HG03095 (cell line): Measurements from ENCODE around the gene CHAT.

ENCODE experiments used
- ATAC-seq: cut with Tn5 transposase; IDR thresholded peaks from one replicate; pipeline ENCODE4 v1.9.1; 2021; ENCODE audit warnings: moderate library complexity; ENCODE audit not compliant: unreplicated experiment

Gene CHAT

DNA sequence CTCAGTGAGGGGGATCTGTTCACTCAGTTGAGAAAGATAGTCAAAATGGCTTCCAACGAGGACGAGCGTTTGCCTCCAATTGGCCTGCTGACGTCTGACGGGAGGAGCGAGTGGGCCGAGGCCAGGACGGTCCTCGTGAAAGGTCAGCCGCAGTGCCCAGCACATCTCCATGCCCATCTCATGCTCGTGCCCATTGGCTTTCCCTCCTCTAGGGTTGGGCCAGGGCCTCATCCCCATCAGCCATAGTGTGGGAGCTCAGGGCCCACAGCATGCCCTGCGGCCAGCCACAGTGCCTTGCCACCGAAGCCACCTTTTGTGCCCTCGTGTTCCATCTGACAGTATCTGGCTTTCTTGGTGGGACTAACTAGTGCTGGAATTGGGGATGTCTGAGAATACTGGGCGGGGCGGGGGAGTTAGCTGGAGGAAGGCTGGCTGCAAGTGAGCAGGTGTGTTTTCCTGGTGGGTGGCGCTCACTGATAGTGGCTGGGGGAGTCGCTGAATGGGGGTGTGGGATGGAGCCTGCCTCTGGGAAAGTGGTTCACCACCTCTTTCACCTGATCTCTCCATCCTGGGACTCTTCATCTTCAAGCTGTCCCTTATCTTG is 13.9 kb downstream of the CHAT start:
- ATAC-seq = no peak

- no peak for ATAC-seq
Measured at GRCh38 chr10:49628599-49628998, 14.8 kb downstream of the CHAT start.

DNA sequence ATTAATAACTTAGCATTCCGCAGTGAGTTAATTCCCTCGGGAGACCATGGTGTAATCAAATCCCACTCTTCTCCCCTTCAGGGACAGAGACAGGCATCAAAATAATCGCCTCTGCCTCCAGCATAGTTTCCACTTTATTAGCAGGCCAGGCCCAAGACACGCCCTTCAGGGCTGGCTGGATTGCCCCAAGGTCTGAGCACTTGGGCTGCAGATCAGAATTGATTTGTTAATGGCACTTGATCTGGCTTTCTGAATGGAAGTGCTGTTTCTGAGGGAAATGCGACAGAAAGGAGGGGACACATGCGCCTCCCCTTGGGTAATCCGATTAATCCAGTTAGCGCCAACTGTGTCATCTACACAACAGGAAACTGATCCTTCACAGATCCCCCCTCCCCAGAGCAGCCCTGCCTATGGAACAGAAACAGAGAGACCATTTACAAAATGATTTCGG is 15.6 kb downstream of the CHAT start:
- ATAC-seq = no peak

DNA sequence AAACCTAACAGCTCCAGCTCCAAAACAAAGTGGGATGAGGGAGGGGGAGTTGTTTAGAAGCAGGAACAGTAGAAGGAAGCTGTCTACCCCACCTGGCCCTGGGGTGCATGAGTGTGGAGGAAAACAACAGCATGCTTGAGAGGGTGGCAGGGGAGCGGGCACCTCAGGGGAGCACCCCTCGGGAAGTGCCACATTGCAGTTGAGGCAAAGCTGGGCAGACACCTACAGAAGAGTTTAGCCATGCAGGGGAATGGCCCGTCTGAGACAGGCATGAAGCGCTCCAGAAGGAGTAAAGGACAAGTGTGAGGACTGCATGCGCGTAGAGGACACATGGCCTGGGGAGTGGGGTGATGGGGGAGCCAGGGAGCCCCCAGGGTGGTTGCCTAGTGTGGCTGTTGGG is 18.1 kb downstream of the CHAT start:
- ATAC-seq = no peak

DNA sequence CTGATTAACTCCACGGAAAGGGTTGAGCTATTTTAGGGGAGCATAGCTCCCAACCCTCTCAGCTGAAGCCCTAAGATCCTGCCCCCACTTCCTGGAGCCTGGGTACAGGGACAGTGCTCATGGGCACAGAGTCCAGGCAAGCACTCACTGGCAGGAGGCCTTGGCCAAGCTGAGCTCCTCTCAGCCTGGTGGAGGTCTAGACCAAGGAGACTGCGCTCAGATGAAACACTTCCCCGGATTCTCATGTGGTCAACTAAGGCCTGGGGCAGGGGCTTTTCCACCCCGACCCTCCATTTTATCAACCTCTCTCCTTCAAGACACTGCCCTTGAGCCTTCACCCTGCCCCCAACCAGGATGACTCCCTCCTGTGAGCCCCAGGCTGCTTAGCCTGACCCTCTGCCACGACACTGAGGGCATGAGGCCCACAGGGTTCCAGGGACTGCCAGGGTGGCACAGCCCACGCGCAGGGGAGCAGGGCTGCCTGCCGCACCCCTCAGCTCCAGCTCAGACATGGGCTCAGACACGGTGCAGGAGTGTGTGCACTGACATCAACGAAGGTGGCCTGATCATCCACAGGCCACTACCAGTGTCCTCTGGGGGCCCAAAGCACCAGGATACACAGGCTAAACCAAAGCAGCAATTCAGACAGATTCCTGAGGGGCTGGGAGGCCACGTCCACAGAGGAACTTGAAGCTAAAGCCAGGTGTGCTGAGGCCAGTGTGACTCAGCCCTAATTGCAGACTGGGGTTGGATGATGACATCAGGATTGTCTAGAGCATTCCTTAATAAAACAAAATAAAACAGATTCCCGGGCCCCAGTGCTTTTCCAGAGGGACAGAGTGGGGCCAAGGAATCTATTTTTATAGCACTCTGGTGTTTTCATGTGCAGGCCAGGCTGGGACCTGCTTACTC is 18.8 kb downstream of the CHAT start:
- ATAC-seq = no peak

- no peak for ATAC-seq
Measured at GRCh38 chr10:49633327-49634068, 19.7 kb downstream of the CHAT start.

- ATAC-seq = no peak
Measured at GRCh38 chr10:49634069-49634660, 20.3 kb downstream of the CHAT start.

DNA sequence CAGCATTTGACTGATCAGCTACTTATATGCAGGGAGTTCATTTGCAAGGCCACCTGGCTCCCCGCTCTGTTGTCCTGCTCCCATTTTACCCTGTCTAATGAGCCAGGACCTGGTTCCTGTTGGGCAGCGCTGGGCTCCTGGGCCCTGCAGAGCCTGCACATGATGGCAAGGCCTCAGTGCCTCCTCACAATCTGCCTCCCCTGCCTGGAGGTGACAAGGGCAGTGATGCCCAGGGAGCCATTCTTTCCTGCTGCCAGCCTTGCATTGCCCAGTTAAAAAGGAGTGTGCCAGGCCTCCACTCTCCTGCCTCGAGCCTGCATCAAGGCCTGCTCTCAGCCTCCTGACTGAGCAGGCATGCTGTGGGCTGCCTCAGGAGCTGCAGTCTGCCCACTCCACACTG is 28.5 kb downstream of the CHAT start:
- no peak for ATAC-seq

GRCh38 chr10:49643241-49644034 is 29.6 kb downstream of the CHAT start:
- no peak for ATAC-seq

GRCh38 chr10:49644035-49644646 is 30.3 kb downstream of the CHAT start:
- no peak for ATAC-seq

DNA sequence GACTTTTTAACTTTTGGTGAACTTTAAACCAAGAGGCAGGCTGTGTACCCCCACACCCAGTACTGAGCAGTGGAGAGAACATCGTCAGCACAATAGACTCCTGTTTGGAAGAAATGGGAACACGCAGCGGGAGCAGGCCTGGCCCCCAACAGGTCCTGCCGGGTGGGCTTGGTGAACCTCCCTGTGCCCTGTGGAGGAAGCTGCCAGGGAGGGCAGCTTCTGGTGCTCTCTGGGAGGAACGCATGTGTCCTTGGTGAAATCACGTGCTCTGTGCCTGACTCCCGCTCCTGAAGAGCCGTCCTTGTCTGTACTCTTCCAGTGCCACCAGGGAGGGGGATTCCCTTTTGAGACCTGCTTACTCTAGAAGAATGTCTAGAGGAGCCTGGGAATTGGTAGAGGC is 31.6 kb downstream of the CHAT start:
- ATAC-seq = no peak

- no peak for ATAC-seq
Measured at GRCh38 chr10:49645871-49646870, 32.3 kb downstream of the CHAT start.

- no peak for ATAC-seq
Measured at GRCh38 chr10:49647554-49647953, 33.7 kb downstream of the CHAT start.

GRCh38 chr10:49647985-49648795 is 34.4 kb downstream of the CHAT start:
- no peak for ATAC-seq

- no peak for ATAC-seq
Measured at GRCh38 chr10:49649294-49649693, 35.5 kb downstream of the CHAT start.

DNA sequence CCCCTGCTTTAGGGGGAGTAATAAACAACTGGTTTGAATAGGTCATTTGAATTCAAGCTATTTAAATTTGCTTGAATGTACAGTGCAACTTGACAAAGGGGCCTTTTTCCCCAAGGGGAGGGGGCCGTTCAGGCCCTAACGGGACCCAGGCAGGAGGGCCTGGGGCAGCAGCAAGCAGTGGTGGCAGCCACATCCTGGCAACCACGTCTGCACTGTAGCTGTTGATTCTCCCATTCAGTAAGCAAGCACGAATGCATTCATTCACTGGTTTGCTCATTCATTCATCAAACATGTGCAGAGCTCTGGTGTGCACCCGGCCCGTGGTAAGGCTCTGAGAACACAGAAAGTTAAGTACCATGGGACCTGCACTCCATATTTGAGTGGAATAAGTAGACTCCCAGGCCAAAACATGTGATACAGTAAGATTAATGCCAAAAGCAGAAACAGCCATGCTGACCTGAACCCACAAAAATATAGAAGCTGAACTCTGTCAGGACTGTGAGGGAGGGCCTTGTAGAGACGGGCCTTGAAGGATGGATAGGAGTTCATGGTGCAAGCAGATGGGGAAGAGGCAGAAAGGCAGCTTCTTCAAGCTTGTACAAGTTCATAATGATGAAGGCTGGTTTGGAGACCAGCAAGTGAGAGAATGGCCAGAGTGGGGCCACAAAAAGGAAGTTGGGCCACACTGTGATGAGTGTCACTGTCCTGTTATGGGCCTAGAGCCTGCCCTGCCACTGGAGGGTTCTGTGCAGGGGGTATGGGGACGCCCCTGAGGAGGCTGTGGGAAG is 36.3 kb downstream of the CHAT start:
- ATAC-seq = no peak

GRCh38 chr10:49650724-49651034 is 36.8 kb downstream of the CHAT start:
- no peak for ATAC-seq
